ENCODE results near the gene DBR1. TPM values are rescaled to one million over a fixed set of nuclear protein-coding genes. Genes with fewer than 3 reads are reported as not detected.

DBR1 gene
- total and polyA plus RNA-seq, 2 experiments from 2014 or later = 9.7 to 17.2 TPM

GRCh38 chr3:138186221-138186620 is 11.5 kb upstream of the DBR1 start (continued):
- TF ChIP-seq ZNF462 (CRISPR knock-in tag; IDR thresholded peaks at IDR 0.05) (no peak), NANOG (IDR thresholded peaks at IDR 0.05; ENCODE audit: borderline replicate concordance) (no peak), ETS1 (IDR thresholded peaks at IDR 0.05) (no peak), STAT1 (IDR thresholded peaks at IDR 0.05; ENCODE audit: unreplicated experiment) (no peak), REST (IDR thresholded peaks at IDR 0.05; ENCODE audit: unreplicated experiment) (no peak), POLR2AphosphoS5 (IDR thresholded peaks at IDR 0.05; ENCODE audit: low read depth) (no peak), EZH2 (IDR thresholded peaks at IDR 0.05; ENCODE audit: low read depth, unreplicated experiment) (no peak), JUNB (IDR thresholded peaks at IDR 0.05; ENCODE audit: unreplicated experiment) (no peak)
